HEK293T (cell line): ENCODE measurements around the gene ULK3.

Experiments
- ARNT ChIP-seq: fragments of 450-650 bp; IDR thresholded peaks from 2 replicates; pipeline ENCODE4 v1.6.1; 2017; ENCODE audit warnings: mild to moderate bottlenecking
- ELF4 ChIP-seq: fragments of 450-650 bp; IDR thresholded peaks from 2 replicates; pipeline ENCODE4 v1.6.1; 2017; ENCODE audit warnings: antibody characterized with exemption
- FOXK2 ChIP-seq: fragments of 450-650 bp; IDR thresholded peaks from 2 replicates; pipeline ENCODE4 v1.6.1; 2016; ENCODE audit warnings: mild to moderate bottlenecking
- FOXM1 ChIP-seq: fragments of 450-650 bp; IDR thresholded peaks from 2 replicates; pipeline ENCODE4 v1.6.1; 2017; ENCODE audit warnings: mild to moderate bottlenecking, borderline replicate concordance
- LEF1 ChIP-seq: fragments of 450-650 bp; IDR thresholded peaks from 2 replicates; pipeline ENCODE4 v1.6.1; 2017; ENCODE audit warnings: mild to moderate bottlenecking, borderline replicate concordance
- SUZ12 ChIP-seq: fragments of 450-650 bp; IDR thresholded peaks from 2 replicates; pipeline ENCODE4 v1.6.1; 2016; ENCODE audit warnings: mild to moderate bottlenecking
- TARDBP ChIP-seq: fragments of 450-650 bp; IDR thresholded peaks from 2 replicates; pipeline ENCODE4 v1.6.1; 2016

DNA sequence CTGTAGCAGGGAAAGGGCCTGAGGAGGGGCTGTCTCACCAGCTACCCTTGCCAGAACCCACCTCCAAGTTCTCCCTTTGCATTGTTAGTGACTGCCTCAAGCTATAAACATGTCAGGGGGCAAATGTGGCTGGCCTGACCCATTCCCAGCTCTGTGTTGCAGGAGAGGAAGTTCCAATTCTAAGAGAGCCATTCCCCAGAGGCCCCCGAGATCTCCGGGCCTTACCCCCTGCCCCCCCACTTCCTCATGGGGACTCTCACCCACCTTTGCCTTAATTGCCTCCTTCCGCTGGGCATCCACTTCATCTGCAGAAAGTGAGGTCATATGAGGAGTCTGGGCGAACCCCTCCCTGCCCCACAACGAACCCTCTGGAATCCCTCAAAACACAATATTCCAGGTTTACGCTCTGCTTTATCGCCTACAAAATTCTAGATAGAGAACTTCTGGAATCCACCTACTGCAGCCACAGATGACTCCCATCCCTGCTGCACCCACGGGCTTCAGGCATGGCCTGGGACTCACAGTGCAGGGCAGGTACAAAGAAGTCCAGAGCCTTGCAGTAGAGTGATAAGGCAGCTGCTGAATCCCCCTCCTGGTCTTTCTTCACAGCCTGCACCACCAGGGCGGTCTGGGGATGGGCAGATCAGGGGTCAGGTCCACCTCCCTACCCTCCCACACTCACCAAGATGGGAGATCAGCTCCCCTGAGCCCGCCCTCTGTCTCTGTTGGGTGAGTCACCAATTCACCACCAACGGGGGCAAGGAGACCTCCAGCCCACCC is 4.0 kb downstream of the ULK3 start:
- no peak for TF ChIP-seq FOXM1
- TF ChIP-seq LEF1: no peak
- TF ChIP-seq FOXK2: no peak
- TF ChIP-seq SUZ12: no peak
- no peak for TF ChIP-seq ELF4
- no peak for TF ChIP-seq ARNT
- TF ChIP-seq TARDBP: no peak
